Tibial artery (tissue), 4 donors: ENCODE measurements around the gene KEL.

Source experiments
- DNase-seq, 2 donors: peaks; one replicate each; pipeline ENCODE4 v3.0.0-alpha.2; 2019
- H3K27ac ChIP-seq, 2 donors: fragments of 200-600 bp; sonication (generic) in 1 of 2; 1 replicate in 1 of 2; 2 replicates in 1 of 2; pipeline ENCODE4 v1.5.1; 2018 to 2019; ENCODE audit warnings: mild to moderate bottlenecking in 1 of 2
- H3K27me3 ChIP-seq, 2 donors: fragments of 200-600 bp; sonication (generic) in 1 of 2; one replicate each; pipeline versions ENCODE4 v1.5.1 to v1.6.0; 2016 to 2019
- H3K36me3 ChIP-seq, 3 donors: fragments of 200-600 bp; sonication (generic) in 2 of 3; one replicate each; pipeline ENCODE4 v1.5.1; 2016 to 2019; ENCODE audit warnings: mild to moderate bottlenecking in 2 of 3
- H3K4me1 ChIP-seq, 4 donors: fragments of 200-600 bp; sonication (generic) in 2 of 4; 1 replicate in 3 of 4; 2 replicates in 1 of 4; pipeline ENCODE4 v1.5.1; 2016 to 2019
- H3K4me3 ChIP-seq, 2 donors: fragments of 200-600 bp; sonication (generic) in 1 of 2; 1 replicate in 1 of 2; 2 replicates in 1 of 2; pipeline ENCODE4 v1.5.1; 2018 to 2019; ENCODE audit warnings: mild to moderate bottlenecking in 2 of 2
- H3K9me3 ChIP-seq, 3 donors: fragments of 200-600 bp; sonication (generic) in 1 of 3; one replicate each; pipeline ENCODE4 v1.5.1; 2016 to 2019
- CTCF ChIP-seq, 2 experiments: fragments of 200-600 bp in 1 of 2; fragments of 450-650 bp in 1 of 2; IDR thresholded peaks; one replicate each; pipeline ENCODE4 v1.5.1; 2017 to 2019; ENCODE audit warnings: antibody characterized with exemption in 2 of 2, mild to moderate bottlenecking in 1 of 2, moderate library complexity in 1 of 2
- intact Hi-C: fragments of 100-400 bp; cut with DNase I; formaldehyde crosslinking; loops from one replicate; pipeline ENCODE4 v1.15.0; 2023; ENCODE audit warnings: low total_unique reads

Gene KEL

DNA sequence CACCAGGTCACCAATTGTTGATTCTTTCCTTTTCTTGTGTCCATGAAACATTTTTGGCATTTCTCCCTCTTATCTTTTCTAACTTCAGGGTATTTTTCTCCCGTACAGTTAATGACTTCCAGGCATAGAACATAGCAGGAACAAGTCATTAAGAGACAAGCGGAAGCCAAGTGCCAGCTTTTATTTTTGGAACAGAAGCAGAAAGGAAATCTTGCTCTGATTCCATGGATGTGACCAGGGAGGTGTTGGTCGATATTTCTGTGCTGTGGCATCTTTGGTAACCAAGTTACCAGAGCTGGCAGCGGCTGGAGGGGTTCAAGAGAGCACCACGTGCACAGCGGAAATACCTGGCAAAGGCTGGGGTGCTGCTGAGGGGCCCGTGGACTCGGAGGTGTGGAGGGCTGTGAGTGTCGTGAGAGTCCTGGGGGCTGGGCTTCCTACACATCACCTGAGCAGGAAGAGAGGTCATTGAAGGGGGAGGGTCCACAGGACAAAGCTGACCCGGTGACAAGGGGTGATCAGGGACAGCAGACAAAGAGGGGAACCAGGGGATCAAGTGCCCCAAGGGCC is 21.1 kb downstream of the KEL start:
- H3K27me3 ChIP-seq, result peaks cover 0 to 7% of the 10 kb centered on the region in 2 donors
- H3K4me3 ChIP-seq, result no peak overlapping the region
- no peaks in the 10 kb centered on the region for H3K36me3 ChIP-seq
- intact Hi-C loops, result no loop called here
- H3K27ac ChIP-seq, result no peak overlapping the region
- DNase-seq, result no peak
- H3K9me3 ChIP-seq, result no peaks in the 10 kb centered on the region
- TF ChIP-seq CTCF (IDR thresholded peaks at IDR 0.05), result no peak
- H3K4me1 ChIP-seq, result no peaks in the 10 kb centered on the region

DNA sequence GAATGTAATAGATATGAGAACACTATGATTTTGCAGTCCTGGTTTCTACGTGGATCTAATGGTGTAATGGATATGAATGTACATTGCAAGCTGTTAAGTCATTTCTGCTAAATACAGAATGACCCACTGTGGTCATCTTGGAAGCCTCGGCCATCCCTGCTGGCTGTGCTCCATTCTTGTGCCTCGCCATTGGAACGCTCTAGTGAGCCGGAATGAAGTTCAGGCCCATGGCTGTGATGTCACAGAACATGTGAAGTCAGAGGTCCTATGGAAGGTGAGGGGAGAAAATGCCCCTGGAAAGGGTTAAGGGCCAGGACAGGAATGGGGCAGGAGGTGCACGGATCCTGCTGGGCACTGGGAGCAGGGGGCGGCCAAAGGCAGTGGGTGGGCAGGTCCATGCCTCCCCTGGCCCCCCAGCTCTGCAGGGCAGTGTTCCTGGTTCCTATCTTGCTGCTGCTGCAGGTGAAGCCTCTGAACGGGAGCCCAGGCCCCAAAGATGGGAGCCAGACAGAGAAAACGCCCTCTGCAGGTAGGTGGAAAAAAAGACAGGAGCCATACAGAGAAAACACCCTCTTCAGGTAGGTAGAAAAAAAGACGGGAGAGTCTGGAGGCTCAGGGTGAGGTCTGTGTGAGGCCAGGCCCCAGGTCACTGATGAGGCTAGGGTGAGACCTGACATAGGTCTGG is 22.8 kb downstream of the KEL start, which contains the start of gene LLCFC1:
Gene LLCFC1 (plus strand): TSS at position 259 of the 685 bp plus-strand sequence. CDS start 138 bp downstream, at position 397.
- Histone ChIP-seq H3K9me3 (no peaks in the 10 kb centered on the region), H3K27ac (no peak within 1 kb of the TSS), H3K27me3 (peaks cover 0 to 7% of the 10 kb centered on the region in 2 donors), H3K4me3 (no peak within 1 kb of the TSS), H3K36me3 (no peaks in the 10 kb centered on the region), H3K4me1 (no peaks in the 10 kb centered on the region)
- no peak for DNase-seq
- intact Hi-C loops, result no loop called here
- no peak for TF ChIP-seq CTCF (IDR thresholded peaks at IDR 0.05)

DNA sequence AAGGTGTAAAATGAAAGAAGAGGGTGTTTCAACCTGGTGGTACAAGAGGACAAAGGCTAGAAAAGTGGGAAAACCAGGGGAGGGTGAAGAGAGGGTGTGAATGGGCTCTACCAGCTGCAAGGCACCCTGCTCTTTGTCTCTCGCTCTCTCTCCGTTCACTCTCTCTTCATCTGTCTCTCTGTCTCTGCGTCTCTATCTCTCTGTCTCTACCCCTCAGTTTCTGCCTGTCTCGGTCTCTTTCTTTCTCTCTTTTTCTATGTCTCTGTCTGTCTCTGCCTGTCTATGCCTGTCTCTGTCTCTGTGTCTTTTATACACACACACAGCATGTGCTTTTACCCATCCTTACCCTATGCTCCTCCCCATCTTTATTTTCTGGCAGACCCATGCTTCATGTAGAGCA is 23.6 kb downstream of the KEL start:
- TF ChIP-seq CTCF (IDR thresholded peaks at IDR 0.05), result no peak
- no peak for DNase-seq
- no peaks in the 10 kb centered on the region for H3K36me3 ChIP-seq

DNA sequence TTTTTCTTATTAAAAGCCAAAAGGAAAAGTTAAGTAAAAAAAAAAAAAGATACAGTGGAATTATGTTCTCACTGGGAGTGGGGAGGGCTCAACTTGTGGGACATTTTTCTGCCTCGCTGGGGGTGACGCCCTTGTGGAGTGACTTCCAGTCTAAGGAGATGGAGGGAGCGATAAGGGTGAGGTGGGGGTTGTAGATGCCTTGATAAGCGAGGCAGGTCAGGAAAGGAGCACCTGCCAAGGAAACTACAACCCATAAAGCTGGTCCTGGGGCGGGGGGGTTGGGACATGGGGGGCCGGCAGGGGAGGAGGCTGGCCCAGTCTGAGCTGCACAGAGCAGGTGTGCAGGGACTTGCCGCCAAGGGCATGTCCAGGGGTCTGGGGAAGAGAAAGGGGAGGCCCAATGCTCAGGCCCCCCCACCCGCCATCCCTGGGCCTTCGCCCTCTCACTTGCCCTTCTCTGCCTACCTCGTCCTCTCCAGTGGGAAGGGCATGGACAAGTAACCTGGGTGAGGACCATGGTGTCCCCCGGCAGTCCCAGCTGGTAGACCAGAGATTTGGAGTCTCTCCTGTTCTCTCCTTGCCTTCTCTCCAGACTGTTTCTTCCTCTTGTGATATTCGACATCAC is 26.1 kb downstream of the KEL start:
- TF ChIP-seq CTCF (IDR thresholded peaks at IDR 0.05), result no peak
- Histone ChIP-seq H3K36me3 (no peaks in the 10 kb centered on the region), H3K9me3 (no peaks in the 10 kb centered on the region), H3K27me3 (peaks cover 0 to 3% of the 10 kb centered on the region in 2 donors), H3K4me3 (no peak overlapping the region), H3K4me1 (no peaks in the 10 kb centered on the region), H3K27ac (no peak overlapping the region)
- no peak for DNase-seq
- intact Hi-C loops, result no loop called here

More for the DNA sequence above, 23.6 kb downstream of the KEL start:
- H3K4me1 ChIP-seq, result no peaks in the 10 kb centered on the region
- no peak overlapping the region for H3K4me3 ChIP-seq
- H3K9me3 ChIP-seq, result no peaks in the 10 kb centered on the region
- peaks cover 0 to 10% of the 10 kb centered on the region in 2 donors for H3K27me3 ChIP-seq
- no peak overlapping the region for H3K27ac ChIP-seq
- intact Hi-C loops, result no loop called here

- intact Hi-C loops, result no loop called here
- Histone ChIP-seq H3K4me1 (no peaks in the 10 kb centered on the region), H3K36me3 (no peaks in the 10 kb centered on the region), H3K27me3 (peaks cover 0 to 3% of the 10 kb centered on the region in 2 donors), H3K27ac (no peak overlapping the region), H3K4me3 (no peak overlapping the region), H3K9me3 (no peaks in the 10 kb centered on the region)
- no peak for DNase-seq
- no peak for TF ChIP-seq CTCF (IDR thresholded peaks at IDR 0.05)
These were observed 28.1 kb downstream of the KEL start for GRCh38 chr7:142934056-142934455.
